GM12872 (cell line): ENCODE data around the gene P3H3.

Source experiments
- CTCF ChIP-seq: IDR thresholded peaks from 3 replicates; pipeline ENCODE4 v1.5.1; 2011; ENCODE audit warnings: low read depth, mild to moderate bottlenecking, low read length, moderate library complexity; ENCODE audit not compliant: insufficient read depth

P3H3 gene

GRCh38 chr12:6819106-6820030 is 8.8 kb upstream of the P3H3 start:
- no peak for TF ChIP-seq CTCF

DNA sequence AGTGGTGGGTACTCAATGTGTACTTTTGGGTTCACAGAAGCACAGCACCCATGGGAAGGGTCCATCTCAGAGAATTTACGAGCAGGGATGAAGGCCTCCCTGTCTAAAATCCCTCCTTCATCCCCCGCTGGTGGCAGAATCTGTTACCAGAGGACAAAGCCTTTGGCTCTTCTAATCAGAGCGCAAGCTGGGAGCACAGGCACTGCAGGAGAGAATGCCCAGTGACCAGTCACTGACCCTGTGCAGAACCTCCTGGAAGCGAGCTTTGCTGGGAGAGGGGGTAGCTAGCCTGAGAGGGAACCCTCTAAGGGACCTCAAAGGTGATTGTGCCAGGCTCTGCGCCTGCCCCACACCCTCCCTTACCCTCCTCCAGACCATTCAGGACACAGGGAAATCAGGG is 8.0 kb upstream of the P3H3 start:
- TF ChIP-seq CTCF: no peak

DNA sequence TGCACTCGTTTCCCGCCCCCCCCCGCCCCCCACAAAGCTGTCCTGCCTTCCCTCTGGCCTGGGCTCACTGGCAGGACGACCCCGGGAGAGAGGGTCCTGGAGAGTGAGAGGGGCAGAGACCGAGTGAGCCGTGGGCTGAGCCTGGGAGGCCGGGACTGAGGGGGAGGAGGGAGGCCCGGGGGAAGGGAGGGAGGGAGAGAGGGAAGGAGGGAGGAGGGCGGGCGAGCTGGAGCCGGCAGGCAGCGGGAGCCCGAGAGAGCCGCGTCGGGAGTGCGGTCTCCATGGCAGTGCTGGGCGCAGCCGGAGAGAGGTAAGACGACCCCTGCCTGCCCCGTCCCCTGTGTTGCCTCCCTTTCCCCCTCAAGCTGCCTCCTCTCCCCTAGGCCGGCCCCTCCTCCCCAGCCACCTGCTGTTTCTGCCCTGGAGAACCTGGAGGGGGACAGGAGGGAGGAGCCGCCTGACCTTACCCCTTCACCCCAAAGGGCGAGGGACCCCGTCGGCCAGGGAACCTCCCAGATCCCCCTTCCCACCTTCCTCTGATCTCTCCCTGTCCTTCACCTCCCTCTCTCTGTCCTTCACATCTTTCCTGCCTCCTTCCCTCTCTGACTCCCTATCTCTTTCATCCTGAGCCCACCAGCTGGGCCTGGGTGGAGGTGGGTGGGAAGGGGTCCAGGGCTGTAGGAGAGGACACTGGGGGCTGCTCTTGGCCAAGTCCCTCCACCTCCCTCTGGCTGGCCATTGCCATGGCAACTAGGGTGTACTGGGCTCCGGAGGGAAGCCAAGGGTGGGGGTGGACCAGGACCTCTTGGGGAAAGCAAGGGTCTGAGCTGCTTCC is 6.4 kb upstream of the P3H3 start, which contains the start of gene GPR162:
GPR162 (plus strand) TSS at position 231 of the 835 bp plus-strand sequence. CDS start 2,078 bp downstream, outside the sequence.
- no peak for TF ChIP-seq CTCF

DNA sequence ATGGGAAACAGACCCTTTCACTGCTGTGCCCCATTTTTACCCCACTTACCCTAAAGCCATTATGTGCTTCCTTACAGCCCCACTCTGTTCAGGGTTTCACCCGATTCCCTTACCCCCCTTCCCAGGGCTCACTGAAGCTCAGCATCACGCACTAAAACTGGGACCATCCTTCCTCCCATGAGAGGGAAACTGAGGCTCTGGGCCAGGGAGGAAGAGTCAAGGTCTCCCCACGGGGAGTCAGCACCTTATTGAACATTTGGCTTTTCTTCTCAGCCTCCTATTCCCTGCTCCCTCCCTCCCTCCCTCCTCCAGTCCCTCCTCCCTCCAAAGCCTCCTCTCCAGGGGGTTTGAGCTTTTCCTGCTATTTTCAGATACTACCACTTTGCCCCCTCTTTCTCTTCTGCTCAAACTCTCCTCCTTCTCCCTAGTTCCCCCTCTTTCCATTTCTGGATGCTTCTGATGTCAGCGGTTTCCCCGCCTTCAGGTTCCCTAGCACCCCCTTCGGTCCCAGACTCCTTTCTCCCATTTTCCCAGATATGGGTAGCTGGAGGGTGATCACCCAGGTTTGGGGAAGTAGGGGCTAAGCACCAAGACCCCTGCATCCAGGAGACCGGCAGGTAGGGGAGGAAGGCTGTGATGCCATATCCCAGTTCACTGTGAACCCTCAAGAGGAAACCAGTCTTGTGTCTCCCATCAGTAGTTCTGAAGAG is 5.6 kb upstream of the P3H3 start:
- TF ChIP-seq CTCF: no peak

- no peak for TF ChIP-seq CTCF
Measured at GRCh38 chr12:6823182-6824084, 4.8 kb upstream of the P3H3 start.

DNA sequence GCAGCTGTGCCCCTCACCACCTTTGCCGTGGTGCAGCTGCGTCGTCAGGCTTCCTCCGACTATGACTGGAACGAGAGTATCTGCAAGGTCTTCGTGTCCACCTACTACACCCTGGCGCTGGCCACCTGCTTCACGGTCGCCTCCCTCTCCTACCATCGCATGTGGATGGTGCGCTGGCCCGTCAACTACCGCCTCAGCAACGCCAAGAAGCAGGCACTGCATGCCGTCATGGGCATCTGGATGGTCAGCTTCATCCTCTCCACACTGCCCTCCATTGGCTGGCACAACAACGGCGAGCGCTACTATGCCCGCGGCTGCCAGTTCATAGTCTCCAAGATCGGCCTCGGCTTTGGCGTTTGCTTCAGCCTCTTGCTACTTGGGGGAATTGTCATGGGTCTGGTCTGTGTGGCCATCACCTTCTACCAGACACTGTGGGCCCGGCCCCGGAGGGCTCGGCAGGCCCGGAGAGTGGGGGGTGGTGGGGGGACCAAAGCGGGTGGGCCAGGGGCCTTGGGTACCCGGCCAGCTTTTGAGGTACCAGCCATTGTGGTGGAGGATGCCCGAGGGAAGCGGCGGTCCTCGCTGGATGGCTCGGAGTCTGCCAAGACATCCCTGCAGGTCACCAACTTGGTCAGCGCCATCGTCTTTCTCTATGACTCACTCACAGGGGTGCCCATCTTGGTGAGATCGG is 4.0 kb upstream of the P3H3 start:
- TF ChIP-seq CTCF: no peak
